Smooth muscle cell (in vitro differentiated cells): ENCODE measurements around the gene CNNM4. TPM values are rescaled to one million over a fixed set of nuclear protein-coding genes. Genes with fewer than 3 reads are reported as not detected.

Experiments used
- DNase-seq: peaks from one replicate; lab custom pipeline; 2025; ENCODE audit not compliant: unreplicated experiment; lab: John Stamatoyannopoulos, UW
- H2AFZ ChIP-seq: fragments of 200-600 bp; sonication (generic); 2 replicates; pipeline ENCODE4 v1.6.0; 2016; ENCODE audit warnings: antibody characterized with exemption, low read depth, mild to moderate bottlenecking
- H3F3A ChIP-seq: fragments of 200-600 bp; sonication (generic); 2 replicates; pipeline ENCODE4 v1.6.0; 2017; ENCODE audit warnings: antibody characterized with exemption, low read depth
- H3K27ac ChIP-seq: fragments of 200-600 bp; sonication (generic); 2 replicates; pipeline ENCODE4 v1.5.1; 2016; ENCODE audit warnings: low read depth, mild to moderate bottlenecking
- H3K27me3 ChIP-seq: fragments of 200-600 bp; sonication (generic); 2 replicates; pipeline ENCODE4 v1.6.1; 2016; ENCODE audit warnings: low read depth, mild to moderate bottlenecking
- H3K36me3 ChIP-seq: fragments of 200-600 bp; sonication (generic); 2 replicates; pipeline ENCODE4 v1.5.1; 2016; ENCODE audit warnings: low read depth
- H3K4me1 ChIP-seq: fragments of 200-600 bp; sonication (generic); 2 replicates; pipeline ENCODE4 v1.5.1; 2016; ENCODE audit warnings: low read depth
- H3K4me2 ChIP-seq: fragments of 200-600 bp; sonication (generic); 2 replicates; pipeline ENCODE4 v1.6.0; 2016; ENCODE audit warnings: mild to moderate bottlenecking
- H3K4me3 ChIP-seq: fragments of 200-600 bp; sonication (generic); 2 replicates; pipeline ENCODE4 v1.5.1; 2016; ENCODE audit warnings: mild to moderate bottlenecking
- H3K79me2 ChIP-seq: fragments of 200-600 bp; sonication (generic); 2 replicates; pipeline ENCODE4 v1.6.0; 2016; ENCODE audit warnings: low read depth, mild to moderate bottlenecking
- H3K9ac ChIP-seq: fragments of 200-600 bp; sonication (generic); 2 replicates; pipeline ENCODE4 v1.6.0; 2016; ENCODE audit warnings: low read depth
- H3K9me3 ChIP-seq: fragments of 200-600 bp; sonication (generic); replicated peaks from 2 replicates; pipeline ENCODE4 v1.5.1; 2016; ENCODE audit warnings: low read depth
- H4K20me1 ChIP-seq: fragments of 200-600 bp; sonication (generic); 2 replicates; pipeline ENCODE4 v1.6.0; 2016; ENCODE audit warnings: low read depth
- CTCF ChIP-seq: fragments of 200-600 bp; sonication (generic); IDR thresholded peaks from 2 replicates; pipeline ENCODE4 v1.5.1; 2017; ENCODE audit warnings: borderline replicate concordance, mild to moderate bottlenecking, antibody characterized with exemption; ENCODE audit not compliant: insufficient read depth, poor library complexity, severe bottlenecking
- WGBS: methylation state at CpG from one replicate; pipeline ENCODE4 v1.1.7; 2016; ENCODE audit warnings: low lambda C conversion rate; 5-methylcytosine and 5-hydroxymethylcytosine counted together
- polyA plus RNA-seq: library from polyadenylated mRNA; unstranded; fragments of >200 nt; fragmentation: Nextera tagmentation; extraction: Ambion mirVana; gene quantifications from 2 replicates; pipeline ENCODE4 v1.2.1, GENCODE V29; 2016
- total RNA-seq: library from RNA; depleted of rRNA; stranded (reverse); fragments of >200 nt; gene quantifications from 2 replicates; pipeline ENCODE4 v1.2.3, GENCODE V29; 2014

Gene CNNM4
- total and polyA plus RNA-seq, 2 experiments from 2014 or later, result 7.2 to 10.1 TPM

DNA sequence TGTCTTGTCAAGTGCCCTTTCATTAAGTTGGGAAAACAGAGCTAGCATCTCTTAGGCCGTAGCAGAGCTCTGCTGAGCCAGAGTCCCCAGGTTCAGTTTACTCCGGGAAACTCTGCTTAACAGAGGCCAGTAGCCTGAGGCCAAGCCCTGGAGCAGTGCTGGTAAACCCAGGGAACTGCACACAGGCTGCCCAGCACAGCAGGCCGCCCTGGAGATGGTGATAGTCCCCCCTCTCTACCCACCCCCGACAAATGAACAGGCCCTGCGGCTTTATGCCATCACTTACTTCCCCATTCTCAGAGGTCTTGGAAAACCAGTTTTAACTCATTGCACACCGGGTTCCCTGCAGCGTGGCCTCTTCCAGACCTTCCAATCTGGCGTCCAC, 3.5 kb downstream of the CNNM4 start:
- no peak for TF ChIP-seq CTCF
- Histone ChIP-seq H3K4me2 (peak overlapping the region; percentile 94), H3K9me3 (no peaks in the 10 kb centered on the region), H3F3A (no peaks in the 10 kb centered on the region), H3K4me3 (peak overlapping the region; percentile 53), H3K27ac (no peak overlapping the region), H2AFZ (no peak overlapping the region), H3K4me1 (peaks cover 43% of the 10 kb centered on the region), H4K20me1 (peaks cover 41% of the 10 kb centered on the region), H3K27me3 (no peaks in the 10 kb centered on the region), H3K9ac (no peak overlapping the region), H3K79me2 (peaks cover 38% of the 10 kb centered on the region), H3K36me3 (no peaks in the 10 kb centered on the region)
- DNase-seq, result no peak
- 39% methylated on average over 8 of the region's 8 CpGs for WGBS

DNA sequence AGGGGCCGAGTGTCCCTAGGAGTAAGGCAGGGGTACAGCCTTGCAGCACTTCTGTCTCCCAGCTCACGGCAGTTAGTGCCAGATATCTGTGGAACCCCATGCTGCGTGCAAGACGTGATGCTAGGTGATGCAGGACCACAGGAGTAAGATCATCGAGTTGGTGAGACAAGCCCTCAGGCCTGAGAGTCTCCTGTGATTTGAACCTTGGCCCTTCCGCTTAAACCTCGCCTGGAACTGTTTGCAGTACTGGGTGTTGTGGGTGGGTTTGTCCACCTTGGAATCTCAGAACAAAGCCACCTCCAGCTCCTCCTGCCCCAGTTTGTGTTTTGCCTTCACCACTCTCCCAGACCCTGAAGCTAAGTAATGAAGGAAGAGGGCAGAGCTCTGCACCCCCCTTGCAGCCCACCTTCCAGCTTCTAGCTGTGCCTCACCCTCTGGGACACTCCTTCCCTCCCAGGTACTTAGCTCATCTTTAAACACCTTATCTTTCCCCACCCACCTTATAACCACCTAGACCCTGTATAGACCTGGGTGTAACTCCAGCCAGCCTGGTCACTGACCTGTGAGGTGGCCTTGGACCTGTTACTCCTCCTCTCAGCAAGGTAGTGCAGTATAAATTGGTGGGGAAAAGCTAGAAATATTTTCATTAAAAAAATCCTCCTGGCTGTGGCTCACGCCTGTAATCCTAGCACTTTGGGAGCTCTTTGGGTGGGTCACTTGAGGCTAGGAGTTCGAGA, 6.6 kb downstream of the CNNM4 start:
- no peak overlapping the region for H3K9ac ChIP-seq
- DNase-seq, result no peak
- H3K79me2 ChIP-seq, result peaks cover 25% of the 10 kb centered on the region
- peaks cover 53% of the 10 kb centered on the region for H4K20me1 ChIP-seq
- no peaks in the 10 kb centered on the region for H3K36me3 ChIP-seq
- peaks cover 22% of the 10 kb centered on the region for H3K4me1 ChIP-seq
- H3K27ac ChIP-seq, result no peak overlapping the region
- H2AFZ ChIP-seq, result no peak overlapping the region
- no peak for TF ChIP-seq CTCF
- H3K9me3 ChIP-seq, result no peaks in the 10 kb centered on the region
- no peaks in the 10 kb centered on the region for H3F3A ChIP-seq
- no peak overlapping the region for H3K4me3 ChIP-seq
- H3K27me3 ChIP-seq, result no peaks in the 10 kb centered on the region
- 99% methylated on average over 9 of the region's 9 CpGs for WGBS
- H3K4me2 ChIP-seq, result no peak overlapping the region

- TF ChIP-seq CTCF, result no peak
- no peaks in the 10 kb centered on the region for H3K9me3 ChIP-seq
- WGBS, result 92% methylated on average over 8 of the region's 8 CpGs
- no peak overlapping the region for H3K4me3 ChIP-seq
- H4K20me1 ChIP-seq, result peaks cover 51% of the 10 kb centered on the region
- no peak overlapping the region for H2AFZ ChIP-seq
- H3K79me2 ChIP-seq, result peaks cover 24% of the 10 kb centered on the region
- no peaks in the 10 kb centered on the region for H3K27me3 ChIP-seq
- no peak overlapping the region for H3K27ac ChIP-seq
- H3K4me1 ChIP-seq, result peaks cover 16% of the 10 kb centered on the region
- H3K36me3 ChIP-seq, result no peaks in the 10 kb centered on the region
- no peak overlapping the region for H3K9ac ChIP-seq
- no peak overlapping the region for H3K4me2 ChIP-seq
- DNase-seq, result no peak
- no peaks in the 10 kb centered on the region for H3F3A ChIP-seq
Observed at GRCh38 chr2:96768083-96768561, 7.4 kb downstream of the CNNM4 start.

GRCh38 chr2:96769814-96770213, 9.1 kb downstream of the CNNM4 start:
- Histone ChIP-seq H3K4me2 (no peak overlapping the region), H3K36me3 (no peaks in the 10 kb centered on the region), H3K9ac (no peak overlapping the region), H4K20me1 (peaks cover 36% of the 10 kb centered on the region), H3K4me3 (no peak overlapping the region), H3K27me3 (no peaks in the 10 kb centered on the region), H3K4me1 (peaks cover under 1% of the 10 kb centered on the region), H3K9me3 (no peaks in the 10 kb centered on the region), H2AFZ (no peak overlapping the region), H3K27ac (no peak overlapping the region), H3F3A (no peaks in the 10 kb centered on the region), H3K79me2 (peaks cover 12% of the 10 kb centered on the region)
- no peak for TF ChIP-seq CTCF
- WGBS, result 85% methylated on average over 7 of the region's 7 CpGs
- no peak for DNase-seq
